OCI-LY7 (cell line): ENCODE measurements around the gene UBE2C.

Source experiments
- CTCF ChIP-seq: fragments of 200-600 bp; sonication (generic); conservative IDR thresholded peaks from 2 replicates; pipeline ENCODE4 v1.5.1; 2014; ENCODE audit warnings: mild to moderate bottlenecking, antibody characterized with exemption, low read length, moderate library complexity, mixed read lengths
- EZH2phosphoT487 ChIP-seq: fragments of 200-600 bp; sonication (generic); IDR thresholded peaks from 2 replicates; pipeline ENCODE4 v1.6.1; 2018; ENCODE audit warnings: low read depth, borderline replicate concordance, mild to moderate bottlenecking, mixed run types, antibody characterized with exemption, low read length, moderate library complexity, mixed read lengths

GRCh38 chr20:45810191-45810970 lies 2.1 kb upstream of the UBE2C start:
- TF ChIP-seq CTCF (no peak), EZH2phosphoT487 (no peak)
